H1 (cell line): ENCODE measurements around the gene TRIM44. TPM values are rescaled to one million over a fixed set of nuclear protein-coding genes. Genes with fewer than 3 reads are reported as not detected.

Source experiments
- CTBP2 ChIP-seq: IDR thresholded peaks from 2 replicates; pipeline ENCODE4 v1.7.0; 2011; ENCODE audit warnings: borderline replicate concordance, mild to moderate bottlenecking, moderate library complexity, mixed read lengths, low read length; ENCODE audit not compliant: insufficient read depth, insufficient read length
- JUN ChIP-seq: IDR thresholded peaks from 2 replicates; pipeline ENCODE4 v1.6.1; 2011; ENCODE audit warnings: low read depth, mild to moderate bottlenecking, improper control_type of control experiment, low read length
- KDM5A ChIP-seq: fragments of 200-600 bp; IDR thresholded peaks from 2 replicates; pipeline ENCODE4 v1.7.1; 2012; ENCODE audit warnings: mild to moderate bottlenecking, low read length, inconsistent platforms, mixed read lengths
- SRF ChIP-seq: IDR thresholded peaks from 2 replicates; pipeline ENCODE4 v1.6.1; 2011; ENCODE audit warnings: mild to moderate bottlenecking, low read depth, low read length, moderate library complexity
- SUZ12 ChIP-seq: fragments of 200-600 bp; sonication (generic); IDR thresholded peaks from 2 replicates; pipeline ENCODE4 v1.6.1; 2012; ENCODE audit warnings: mild to moderate bottlenecking, inconsistent platforms, low read length, moderate library complexity, mixed read lengths
- TCF12 ChIP-seq: IDR thresholded peaks from 2 replicates; pipeline ENCODE4 v1.6.1; 2011; ENCODE audit warnings: low read depth, mild to moderate bottlenecking, low read length
- ZNF274 ChIP-seq: IDR thresholded peaks from 2 replicates; pipeline ENCODE4 v1.7.0; 2012; ENCODE audit warnings: low read length, borderline replicate concordance; ENCODE audit errors: extremely low read depth
- polyA plus RNA-seq, 7 experiments: library from polyadenylated mRNA; depleted of rRNA in 3 of 7; stranded (reverse) in 5 of 7; unstranded in 2 of 7; fragments of >200 nt in 5 of 7; fragments of 200-250 nt in 2 of 7; gene quantifications; 1 replicate in 5 of 7; 2 replicates in 1 of 7; 4 replicates in 1 of 7; pipeline versions ENCODE4 v1.2.1 to v1.2.3, GENCODE V29; 2011 to 2013; ENCODE audit warnings: missing spikeins in 2 of 7, mixed read lengths in 2 of 7
- total RNA-seq: library from RNA; stranded (reverse); fragmentation: NEBNext Ultra II Directional; extraction: Animal tissue kit (Norgen Biotek cat#: 25700); gene quantifications from 2 replicates; pipeline ENCODE4 v1.2.1, GENCODE V29; 2021
- TF ChIP-seq, protein P1 (sequence below): fragments of 300-600 bp; sonication (generic); IDR thresholded peaks from 2 replicates; pipeline ENCODE4 v1.7.1; 2012; ENCODE audit warnings: low read length, moderate library complexity, mild to moderate bottlenecking, inconsistent platforms; ENCODE audit not compliant: insufficient replicate concordance
- TF ChIP-seq, protein P2 (sequence below), 3 experiments: IDR thresholded peaks; 1 replicate in 2 of 3; 2 replicates in 1 of 3; pipeline versions ENCODE4 v1.5.1 to v1.6.1; 2011; ENCODE audit warnings: low read length in 3 of 3, mild to moderate bottlenecking in 3 of 3, inconsistent platforms in 2 of 3, low read depth in 1 of 3, moderate library complexity in 1 of 3; ENCODE audit not compliant: insufficient read depth in 1 of 3; ENCODE audit errors: control extremely low read depth in 1 of 3

Gene TRIM44
- total and polyA plus RNA-seq, 2 of the 8 experiments (the other 6 are each of a cell fraction or from before 2014, with no cell fraction given), result 13.9 to 34.4 TPM

DNA sequence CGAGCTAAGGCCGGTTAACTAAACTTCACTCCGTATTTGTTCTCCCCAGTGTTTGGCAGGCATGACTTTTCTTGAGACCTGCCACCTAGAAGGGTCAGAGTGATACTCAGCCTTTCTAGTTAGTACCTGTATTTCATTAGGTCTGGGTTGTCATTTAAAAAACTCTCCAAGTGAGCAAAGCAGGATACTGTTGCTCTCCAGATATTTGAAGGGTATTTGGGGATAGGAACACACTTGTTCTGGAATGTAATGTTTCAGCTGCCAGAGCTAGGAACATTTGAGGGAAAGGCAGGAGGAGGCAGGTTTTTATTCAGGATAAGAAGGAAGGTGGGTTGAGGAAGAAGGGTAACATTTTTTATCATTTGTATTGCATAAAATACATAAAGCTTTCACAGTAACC lies 140.1 kb downstream of the TRIM44 start (continued):
- TF ChIP-seq, protein P1, sequence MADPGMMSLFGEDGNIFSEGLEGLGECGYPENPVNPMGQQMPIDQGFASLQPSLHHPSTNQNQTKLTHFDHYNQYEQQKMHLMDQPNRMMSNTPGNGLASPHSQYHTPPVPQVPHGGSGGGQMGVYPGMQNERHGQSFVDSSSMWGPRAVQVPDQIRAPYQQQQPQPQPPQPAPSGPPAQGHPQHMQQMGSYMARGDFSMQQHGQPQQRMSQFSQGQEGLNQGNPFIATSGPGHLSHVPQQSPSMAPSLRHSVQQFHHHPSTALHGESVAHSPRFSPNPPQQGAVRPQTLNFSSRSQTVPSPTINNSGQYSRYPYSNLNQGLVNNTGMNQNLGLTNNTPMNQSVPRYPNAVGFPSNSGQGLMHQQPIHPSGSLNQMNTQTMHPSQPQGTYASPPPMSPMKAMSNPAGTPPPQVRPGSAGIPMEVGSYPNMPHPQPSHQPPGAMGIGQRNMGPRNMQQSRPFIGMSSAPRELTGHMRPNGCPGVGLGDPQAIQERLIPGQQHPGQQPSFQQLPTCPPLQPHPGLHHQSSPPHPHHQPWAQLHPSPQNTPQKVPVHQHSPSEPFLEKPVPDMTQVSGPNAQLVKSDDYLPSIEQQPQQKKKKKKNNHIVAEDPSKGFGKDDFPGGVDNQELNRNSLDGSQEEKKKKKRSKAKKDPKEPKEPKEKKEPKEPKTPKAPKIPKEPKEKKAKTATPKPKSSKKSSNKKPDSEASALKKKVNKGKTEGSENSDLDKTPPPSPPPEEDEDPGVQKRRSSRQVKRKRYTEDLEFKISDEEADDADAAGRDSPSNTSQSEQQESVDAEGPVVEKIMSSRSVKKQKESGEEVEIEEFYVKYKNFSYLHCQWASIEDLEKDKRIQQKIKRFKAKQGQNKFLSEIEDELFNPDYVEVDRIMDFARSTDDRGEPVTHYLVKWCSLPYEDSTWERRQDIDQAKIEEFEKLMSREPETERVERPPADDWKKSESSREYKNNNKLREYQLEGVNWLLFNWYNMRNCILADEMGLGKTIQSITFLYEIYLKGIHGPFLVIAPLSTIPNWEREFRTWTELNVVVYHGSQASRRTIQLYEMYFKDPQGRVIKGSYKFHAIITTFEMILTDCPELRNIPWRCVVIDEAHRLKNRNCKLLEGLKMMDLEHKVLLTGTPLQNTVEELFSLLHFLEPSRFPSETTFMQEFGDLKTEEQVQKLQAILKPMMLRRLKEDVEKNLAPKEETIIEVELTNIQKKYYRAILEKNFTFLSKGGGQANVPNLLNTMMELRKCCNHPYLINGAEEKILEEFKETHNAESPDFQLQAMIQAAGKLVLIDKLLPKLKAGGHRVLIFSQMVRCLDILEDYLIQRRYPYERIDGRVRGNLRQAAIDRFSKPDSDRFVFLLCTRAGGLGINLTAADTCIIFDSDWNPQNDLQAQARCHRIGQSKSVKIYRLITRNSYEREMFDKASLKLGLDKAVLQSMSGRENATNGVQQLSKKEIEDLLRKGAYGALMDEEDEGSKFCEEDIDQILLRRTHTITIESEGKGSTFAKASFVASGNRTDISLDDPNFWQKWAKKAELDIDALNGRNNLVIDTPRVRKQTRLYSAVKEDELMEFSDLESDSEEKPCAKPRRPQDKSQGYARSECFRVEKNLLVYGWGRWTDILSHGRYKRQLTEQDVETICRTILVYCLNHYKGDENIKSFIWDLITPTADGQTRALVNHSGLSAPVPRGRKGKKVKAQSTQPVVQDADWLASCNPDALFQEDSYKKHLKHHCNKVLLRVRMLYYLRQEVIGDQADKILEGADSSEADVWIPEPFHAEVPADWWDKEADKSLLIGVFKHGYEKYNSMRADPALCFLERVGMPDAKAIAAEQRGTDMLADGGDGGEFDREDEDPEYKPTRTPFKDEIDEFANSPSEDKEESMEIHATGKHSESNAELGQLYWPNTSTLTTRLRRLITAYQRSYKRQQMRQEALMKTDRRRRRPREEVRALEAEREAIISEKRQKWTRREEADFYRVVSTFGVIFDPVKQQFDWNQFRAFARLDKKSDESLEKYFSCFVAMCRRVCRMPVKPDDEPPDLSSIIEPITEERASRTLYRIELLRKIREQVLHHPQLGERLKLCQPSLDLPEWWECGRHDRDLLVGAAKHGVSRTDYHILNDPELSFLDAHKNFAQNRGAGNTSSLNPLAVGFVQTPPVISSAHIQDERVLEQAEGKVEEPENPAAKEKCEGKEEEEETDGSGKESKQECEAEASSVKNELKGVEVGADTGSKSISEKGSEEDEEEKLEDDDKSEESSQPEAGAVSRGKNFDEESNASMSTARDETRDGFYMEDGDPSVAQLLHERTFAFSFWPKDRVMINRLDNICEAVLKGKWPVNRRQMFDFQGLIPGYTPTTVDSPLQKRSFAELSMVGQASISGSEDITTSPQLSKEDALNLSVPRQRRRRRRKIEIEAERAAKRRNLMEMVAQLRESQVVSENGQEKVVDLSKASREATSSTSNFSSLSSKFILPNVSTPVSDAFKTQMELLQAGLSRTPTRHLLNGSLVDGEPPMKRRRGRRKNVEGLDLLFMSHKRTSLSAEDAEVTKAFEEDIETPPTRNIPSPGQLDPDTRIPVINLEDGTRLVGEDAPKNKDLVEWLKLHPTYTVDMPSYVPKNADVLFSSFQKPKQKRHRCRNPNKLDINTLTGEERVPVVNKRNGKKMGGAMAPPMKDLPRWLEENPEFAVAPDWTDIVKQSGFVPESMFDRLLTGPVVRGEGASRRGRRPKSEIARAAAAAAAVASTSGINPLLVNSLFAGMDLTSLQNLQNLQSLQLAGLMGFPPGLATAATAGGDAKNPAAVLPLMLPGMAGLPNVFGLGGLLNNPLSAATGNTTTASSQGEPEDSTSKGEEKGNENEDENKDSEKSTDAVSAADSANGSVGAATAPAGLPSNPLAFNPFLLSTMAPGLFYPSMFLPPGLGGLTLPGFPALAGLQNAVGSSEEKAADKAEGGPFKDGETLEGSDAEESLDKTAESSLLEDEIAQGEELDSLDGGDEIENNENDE, result no peak
- TF ChIP-seq SRF, result no peak
- no peak for TF ChIP-seq SUZ12
- TF ChIP-seq, protein P2, sequence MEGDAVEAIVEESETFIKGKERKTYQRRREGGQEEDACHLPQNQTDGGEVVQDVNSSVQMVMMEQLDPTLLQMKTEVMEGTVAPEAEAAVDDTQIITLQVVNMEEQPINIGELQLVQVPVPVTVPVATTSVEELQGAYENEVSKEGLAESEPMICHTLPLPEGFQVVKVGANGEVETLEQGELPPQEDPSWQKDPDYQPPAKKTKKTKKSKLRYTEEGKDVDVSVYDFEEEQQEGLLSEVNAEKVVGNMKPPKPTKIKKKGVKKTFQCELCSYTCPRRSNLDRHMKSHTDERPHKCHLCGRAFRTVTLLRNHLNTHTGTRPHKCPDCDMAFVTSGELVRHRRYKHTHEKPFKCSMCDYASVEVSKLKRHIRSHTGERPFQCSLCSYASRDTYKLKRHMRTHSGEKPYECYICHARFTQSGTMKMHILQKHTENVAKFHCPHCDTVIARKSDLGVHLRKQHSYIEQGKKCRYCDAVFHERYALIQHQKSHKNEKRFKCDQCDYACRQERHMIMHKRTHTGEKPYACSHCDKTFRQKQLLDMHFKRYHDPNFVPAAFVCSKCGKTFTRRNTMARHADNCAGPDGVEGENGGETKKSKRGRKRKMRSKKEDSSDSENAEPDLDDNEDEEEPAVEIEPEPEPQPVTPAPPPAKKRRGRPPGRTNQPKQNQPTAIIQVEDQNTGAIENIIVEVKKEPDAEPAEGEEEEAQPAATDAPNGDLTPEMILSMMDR (IDR thresholded peaks at IDR 0.05; ENCODE audit: control extremely low read depth in 1 of 3, insufficient read depth in 1 of 3, low read depth in 1 of 3, low read length in 3 of 3), result no peak
- TF ChIP-seq KDM5A, result no peak
- TF ChIP-seq JUN, result no peak
- no peak for TF ChIP-seq CTBP2
- no peak for TF ChIP-seq TCF12
- TF ChIP-seq ZNF274, result no peak
